WTC11 (cell line): ENCODE measurements around the gene KCNG4. TPM values are rescaled to one million over a fixed set of nuclear protein-coding genes. Genes with fewer than 3 reads are reported as not detected.

ENCODE experiments used
- ATAC-seq: fragments of 200-7000 bp; cut with Tn5 transposase; 2 replicates; pipeline ENCODE4 v1.10.0; 2021; ENCODE audit warnings: mild to moderate bottlenecking, moderate library complexity
- CTCF ChIA-PET: fragments of 300-600 bp; sonication (Branson Sonifier 250); formaldehyde crosslinking; loops from one replicate; lab custom pipeline; 2021; ENCODE audit warnings: antibody characterized with exemption; lab: Charles Lee
- POLR2A ChIA-PET: fragments of 350-600 bp; sonication (Branson Sonifier 250); formaldehyde crosslinking; loops from one replicate; lab custom pipeline; 2021; ENCODE audit warnings: antibody characterized with exemption; lab: Charles Lee
- DNase-seq: peaks from one replicate; pipeline ENCODE4 v3.0.0; 2021; ENCODE audit warnings: low spot score
- H3K27ac Mint-ChIP-seq: 2 replicates; pipeline ENCODE4 v1.8.0; 2021; ENCODE audit warnings: mixed read lengths
- H3K27me3 Mint-ChIP-seq: 2 replicates; pipeline ENCODE4 v1.8.0; 2021; ENCODE audit warnings: low read depth, mild to moderate bottlenecking, moderate library complexity, mixed read lengths
- H3K36me3 Mint-ChIP-seq: 2 replicates; pipeline ENCODE4 v1.8.0; 2021; ENCODE audit warnings: mixed read lengths
- H3K4me1 Mint-ChIP-seq: 2 replicates; pipeline ENCODE4 v1.8.0; 2022; ENCODE audit warnings: mixed read lengths
- H3K4me3 Mint-ChIP-seq: 2 replicates; pipeline ENCODE4 v1.8.0; 2021; ENCODE audit warnings: mild to moderate bottlenecking, moderate library complexity, mixed read lengths
- H3K9me3 Mint-ChIP-seq: 2 replicates; pipeline ENCODE4 v1.8.0; 2021; ENCODE audit warnings: mixed read lengths
- ARID4B ChIP-seq: sonication (generic); formaldehyde crosslinking; IDR thresholded peaks from 2 replicates; pipeline ENCODE4 v1.8.0; 2023; ENCODE audit warnings: missing genetic modification reagents, mild to moderate bottlenecking, borderline replicate concordance
- CREM ChIP-seq: sonication (generic); formaldehyde crosslinking; IDR thresholded peaks from 2 replicates; pipeline ENCODE4 v1.8.1; 2022; ENCODE audit warnings: mild to moderate bottlenecking, missing genetic modification reagents, moderate library complexity
- E2F4 ChIP-seq: sonication (generic); formaldehyde crosslinking; IDR thresholded peaks from 2 replicates; pipeline ENCODE4 v1.8.1; 2022; ENCODE audit warnings: low read depth, mild to moderate bottlenecking, moderate library complexity, missing genetic modification reagents, borderline replicate concordance
- FOXJ3 ChIP-seq: sonication (generic); formaldehyde crosslinking; IDR thresholded peaks from 2 replicates; pipeline ENCODE4 v1.9.0; 2021; ENCODE audit warnings: missing genetic modification reagents, mild to moderate bottlenecking, borderline replicate concordance
- FOXK1 ChIP-seq: sonication (generic); formaldehyde crosslinking; IDR thresholded peaks from 2 replicates; pipeline ENCODE4 v1.8.0; 2022; ENCODE audit warnings: mild to moderate bottlenecking, moderate library complexity, missing genetic modification reagents
- GABPB1 ChIP-seq: sonication (generic); formaldehyde crosslinking; IDR thresholded peaks from 2 replicates; pipeline ENCODE4 v1.8.1; 2023; ENCODE audit warnings: mild to moderate bottlenecking, missing genetic modification reagents
- HMGA2 ChIP-seq: fragments of 250-450 bp; sonication (Bioruptor Pico); IDR thresholded peaks from 2 replicates; pipeline ENCODE4 v1.4.0; 2021; ENCODE audit warnings: mild to moderate bottlenecking, moderate library complexity
- IRF1 ChIP-seq: sonication (generic); formaldehyde crosslinking; IDR thresholded peaks from 2 replicates; pipeline ENCODE4 v1.8.0; 2023; ENCODE audit warnings: missing genetic modification reagents
- IRF2 ChIP-seq: sonication (generic); formaldehyde crosslinking; IDR thresholded peaks from 2 replicates; pipeline ENCODE4 v1.8.0; 2022; ENCODE audit warnings: low read depth, missing genetic modification reagents, borderline replicate concordance
- JAZF1 ChIP-seq: fragments of 250-450 bp; sonication (Bioruptor Pico); IDR thresholded peaks from 2 replicates; pipeline ENCODE4 v1.9.0; 2021; ENCODE audit warnings: moderate library complexity, mild to moderate bottlenecking, inconsistent platforms
- NFYB ChIP-seq: sonication (generic); formaldehyde crosslinking; conservative IDR thresholded peaks from 2 replicates; pipeline ENCODE4 v1.8.0; 2022; ENCODE audit warnings: low read depth, missing genetic modification reagents
- NR1H2 ChIP-seq: sonication (generic); formaldehyde crosslinking; IDR thresholded peaks from 2 replicates; pipeline ENCODE4 v1.9.0; 2021; ENCODE audit warnings: mild to moderate bottlenecking, moderate library complexity, missing genetic modification reagents
- PREB ChIP-seq: sonication (generic); formaldehyde crosslinking; IDR thresholded peaks from 2 replicates; pipeline ENCODE4 v1.8.1; 2022; ENCODE audit warnings: mild to moderate bottlenecking, missing genetic modification reagents, moderate library complexity, borderline replicate concordance
- PRRX2 ChIP-seq: fragments of 250-450 bp; sonication (Bioruptor Pico); IDR thresholded peaks from 2 replicates; pipeline ENCODE4 v1.8.0; 2021; ENCODE audit warnings: mild to moderate bottlenecking
- SP1 ChIP-seq: sonication (generic); formaldehyde crosslinking; conservative IDR thresholded peaks from 2 replicates; pipeline ENCODE4 v1.8.1; 2022; ENCODE audit warnings: missing genetic modification reagents
- STAT6 ChIP-seq: sonication (generic); formaldehyde crosslinking; conservative IDR thresholded peaks from 2 replicates; pipeline ENCODE4 v1.8.1; 2023; ENCODE audit warnings: mild to moderate bottlenecking, low read depth, missing genetic modification reagents, moderate library complexity
- ZNF416 ChIP-seq: fragments of 250-450 bp; sonication (Bioruptor Pico); IDR thresholded peaks from 2 replicates; pipeline ENCODE4 v1.9.0; 2021; ENCODE audit warnings: mild to moderate bottlenecking, inconsistent platforms
- ZNF423 ChIP-seq: fragments of 250-450 bp; sonication (Bioruptor Pico); IDR thresholded peaks from 2 replicates; pipeline ENCODE4 v2.1.2; 2022; ENCODE audit warnings: mild to moderate bottlenecking, moderate library complexity
- ZNF671 ChIP-seq: fragments of 250-450 bp; sonication (Bioruptor Pico); IDR thresholded peaks from 2 replicates; pipeline ENCODE4 v1.8.0; 2021; ENCODE audit warnings: mild to moderate bottlenecking
- total RNA-seq: library from RNA; stranded (reverse); gene quantifications from 3 replicates; pipeline ENCODE4 v1.2.3, GENCODE V29; 2021
- TF ChIP-seq, protein P1 (sequence below): fragments of 250-450 bp; sonication (Bioruptor Pico); IDR thresholded peaks from 2 replicates; pipeline ENCODE4 v1.9.0; 2021; ENCODE audit warnings: moderate library complexity, mild to moderate bottlenecking, inconsistent platforms, borderline replicate concordance

The KCNG4 gene
- total RNA-seq, 1 experiment from 2014 or later: not detected

- no peaks in the 10 kb centered on the region; the same call in none of the 2 replicates for H3K27me3 Mint-ChIP-seq
- no peak overlapping the region for H3K27ac Mint-ChIP-seq
- ChIA-PET CTCF (interaction anchor here (1.5 kb wide), 1 partner anchor 115 kb away, joined by 5 read pairs; no protein-coding TSS in a partner anchor), POLR2A (no interaction called here)
- DNase-seq (no peak), ATAC-seq (no peak)
- no peaks in the 10 kb centered on the region for H3K36me3 Mint-ChIP-seq
- no peak overlapping the region for H3K4me3 Mint-ChIP-seq
- TF ChIP-seq ARID4B (CRISPR knock-in tag) (no peak), JAZF1 (no peak), PRRX2 (CRISPR knock-in tag) (no peak), FOXJ3 (CRISPR knock-in tag) (no peak)
- no peaks in the 10 kb centered on the region for H3K9me3 Mint-ChIP-seq
- H3K4me1 Mint-ChIP-seq: no peaks in the 10 kb centered on the region
These were observed 46.3 kb downstream of the KCNG4 start for GRCh38 chr16:84193480-84193879.

GRCh38 chr16:84191466-84191865 is 48.3 kb downstream of the KCNG4 start:
- no peak overlapping the region for H3K4me3 Mint-ChIP-seq
- ATAC-seq (no peak), DNase-seq (no peak)
- H3K27me3 Mint-ChIP-seq: no peaks in the 10 kb centered on the region; the same call in none of the 2 replicates
- H3K4me1 Mint-ChIP-seq: no peaks in the 10 kb centered on the region
- H3K36me3 Mint-ChIP-seq: no peaks in the 10 kb centered on the region
- no peak overlapping the region for H3K27ac Mint-ChIP-seq
- TF ChIP-seq FOXK1 (CRISPR knock-in tag) (no peak), STAT6 (CRISPR knock-in tag) (no peak), ZNF416 (no peak), IRF2 (CRISPR knock-in tag) (no peak), E2F4 (no peak), CREM (CRISPR knock-in tag) (no peak), ZNF423 (CRISPR knock-in tag) (no peak), NFYB (no peak), PREB (CRISPR knock-in tag) (no peak), SP1 (no peak), HMGA2 (CRISPR knock-in tag) (no peak), ZNF671 (CRISPR knock-in tag) (no peak), GABPB1 (CRISPR knock-in tag) (no peak), NR1H2 (CRISPR knock-in tag) (no peak), IRF1 (CRISPR knock-in tag) (no peak)
- TF ChIP-seq, protein P1, sequence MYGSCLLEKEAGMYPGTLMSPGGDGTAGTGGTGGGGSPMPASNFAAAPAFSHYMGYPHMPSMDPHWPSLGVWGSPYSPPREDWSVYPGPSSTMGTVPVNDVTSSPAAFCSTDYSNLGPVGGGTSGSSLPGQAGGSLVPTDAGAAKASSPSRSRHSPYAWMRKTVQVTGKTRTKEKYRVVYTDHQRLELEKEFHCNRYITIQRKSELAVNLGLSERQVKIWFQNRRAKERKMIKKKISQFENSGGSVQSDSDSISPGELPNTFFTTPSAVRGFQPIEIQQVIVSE: no peak
- POLR2A ChIA-PET: no interaction called here
- no peaks in the 10 kb centered on the region for H3K9me3 Mint-ChIP-seq
- CTCF ChIA-PET: interaction anchor here (1.0 to 1.1 kb wide), 2 partner anchors 10 to 16 kb away, joined by 3 to 4 read pairs; no protein-coding TSS in a partner anchor
